ENCODE measurements around the gene KCNH8.

DNA sequence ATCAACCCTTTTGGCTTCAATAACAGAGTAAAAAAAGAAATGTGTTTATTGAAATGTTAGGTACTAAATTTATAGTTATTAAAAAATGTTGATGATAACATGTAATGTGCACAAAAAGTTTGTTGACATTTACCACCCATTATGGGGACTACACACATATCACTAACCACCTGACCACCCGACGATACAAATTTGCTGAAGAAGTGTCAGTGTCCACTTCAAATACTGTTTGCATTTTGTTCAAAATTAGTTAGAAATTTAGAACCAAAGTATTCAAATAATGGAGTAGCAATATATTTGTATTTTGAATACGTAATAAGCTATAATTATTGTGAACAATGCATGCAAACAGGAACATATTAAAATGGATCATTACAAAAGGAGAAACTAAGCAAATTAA, 54.4 kb downstream of the KCNH8 start:
- TF ChIP-seq CTCF (conservative IDR thresholded peaks at IDR 0.05 in 1 of 2, IDR thresholded peaks at IDR 0.05 in 1 of 2; ENCODE audit: extremely low read depth in 1 of 2, insufficient read depth in 1 of 2, low read depth in 1 of 2, low read length in 2 of 2) (no peak), EZH2 (IDR thresholded peaks at IDR 0.05; ENCODE audit: borderline replicate concordance, low read length) (no peak)

Data from mammary epithelial cell (primary cell).